ENCODE data around the gene FOXA3. TPM values are rescaled to one million over a fixed set of nuclear protein-coding genes. Genes with fewer than 3 reads are reported as not detected.
A peak's percentile ranks its signal among the peaks of the same experiment; 100 is the strongest.

The FOXA3 gene
- total RNA-seq, 2 experiments from 2014 or later = not detected

GRCh38 chr19:45886427-45887199, 22.5 kb downstream of the FOXA3 start:
- Histone ChIP-seq H3K4me2 (ENCODE audit: low read length) (peak overlapping the region; percentile 95), H3K4me1 (ENCODE audit: insufficient read depth, low read length, poor library complexity, severe bottlenecking) (peaks cover 40% of the 10 kb centered on the region), H4K20me1 (ENCODE audit: insufficient read depth, low read length) (no peaks in the 10 kb centered on the region), H3K9me2 (ENCODE audit: insufficient read depth, low read length) (no peaks in the 10 kb centered on the region), H2AFZ (ENCODE audit: low read length) (peak overlapping the region; percentile 53), H3K36me3 (ENCODE audit: insufficient read depth, low read length) (peaks cover 19% of the 10 kb centered on the region; the same call in 1 of the 2 replicates), H3K27ac (ENCODE audit: low read depth, low read length, poor library complexity, severe bottlenecking) (peak overlapping the region; percentile 75), H3K79me2 (ENCODE audit: insufficient read depth, low read depth, low read length) (peaks cover 18% of the 10 kb centered on the region; the same call in 1 of the 2 replicates), H3K4me3 (ENCODE audit: low read depth, low read length, poor library complexity, severe bottlenecking) (peak overlapping the region; percentile 98), H3K9me3 (ENCODE audit: low read length) (no peaks in the 10 kb centered on the region)
- CTCF ChIA-PET (ENCODE audit: unreplicated experiment) = no interaction called here
- POLR2A ChIA-PET = interaction anchor here (0.6 kb wide), 3 partner anchors 29 to 384 kb away, joined by 3 to 4 read pairs (median 4); partner anchors contain the start of gene CCDC61
- intact Hi-C loops (cut with micrococcal nuclease; ENCODE audit: unreplicated experiment) = loop anchor here (10.0 kb wide), 1 partner anchor 182 kb away; no protein-coding TSS in a partner anchor
- no peak for TF ChIP-seq EZH2phosphoT487 (IDR thresholded peaks at IDR 0.05; ENCODE audit: borderline replicate concordance, low read depth, low read length)
- TF ChIP-seq CTCF (conservative IDR thresholded peaks at IDR 0.05; ENCODE audit: low read length) = no peak
- BruUV-seq (replicated peaks) = no TSS peak
- peak; percentile 94 for DNase-seq (ENCODE audit: low spot score)

- Histone ChIP-seq H2AFZ (ENCODE audit: low read length) (peak overlapping the region; percentile 53), H4K20me1 (ENCODE audit: insufficient read depth, low read length) (no peaks in the 10 kb centered on the region), H3K9me3 (ENCODE audit: low read length) (no peaks in the 10 kb centered on the region), H3K4me2 (ENCODE audit: low read length) (peak overlapping the region; percentile 95), H3K4me1 (ENCODE audit: insufficient read depth, low read length, poor library complexity, severe bottlenecking) (peaks cover 35% of the 10 kb centered on the region), H3K4me3 (ENCODE audit: low read depth, low read length, poor library complexity, severe bottlenecking) (peak overlapping the region; percentile 98), H3K79me2 (ENCODE audit: insufficient read depth, low read depth, low read length) (peaks cover 18% of the 10 kb centered on the region; the same call in 1 of the 2 replicates), H3K27ac (ENCODE audit: low read depth, low read length, poor library complexity, severe bottlenecking) (peak overlapping the region; percentile 75), H3K36me3 (ENCODE audit: insufficient read depth, low read length) (peaks cover 19% of the 10 kb centered on the region; the same call in 1 of the 2 replicates), H3K9me2 (ENCODE audit: insufficient read depth, low read length) (no peaks in the 10 kb centered on the region)
- TF ChIP-seq CTCF (conservative IDR thresholded peaks at IDR 0.05; ENCODE audit: low read length) (no peak), EZH2phosphoT487 (IDR thresholded peaks at IDR 0.05; ENCODE audit: borderline replicate concordance, low read depth, low read length) (no peak)
- CTCF ChIA-PET (ENCODE audit: unreplicated experiment) = no interaction called here
- DNase-seq (ENCODE audit: low spot score) = no peak
- intact Hi-C loops (cut with micrococcal nuclease; ENCODE audit: unreplicated experiment) = loop anchor here (10.0 kb wide), 1 partner anchor 182 kb away; no protein-coding TSS in a partner anchor
- TSS peak; percentile 93 for BruUV-seq (replicated peaks)
- POLR2A ChIA-PET = no interaction called here
Observed at GRCh38 chr19:45887200-45887710, 23.1 kb downstream of the FOXA3 start.

All from OCI-LY7 (cell line).